Loucy (cell line): ENCODE results near the gene PAQR4.

Experiments used
- H2AFZ ChIP-seq: fragments of 200-600 bp; sonication (generic); 2 replicates; pipeline ENCODE4 v1.6.0; 2016; ENCODE audit warnings: antibody characterized with exemption, mild to moderate bottlenecking, low read length, moderate library complexity
- H3F3A ChIP-seq: fragments of 200-600 bp; 2 replicates; pipeline ENCODE4 v1.6.0; 2016; ENCODE audit warnings: antibody characterized with exemption, low read depth, mild to moderate bottlenecking
- H3K27me3 ChIP-seq: fragments of 200-600 bp; sonication (generic); 2 replicates; pipeline ENCODE4 v1.6.1; 2014; ENCODE audit warnings: low read length, mild to moderate bottlenecking; ENCODE audit not compliant: insufficient read depth, poor library complexity, severe bottlenecking
- H3K36me3 ChIP-seq: fragments of 200-600 bp; sonication (generic); 2 replicates; pipeline ENCODE4 v1.6.1; 2016; ENCODE audit warnings: low read length; ENCODE audit not compliant: insufficient read depth
- H3K4me1 ChIP-seq: fragments of 200-600 bp; sonication (generic); 2 replicates; pipeline ENCODE4 v1.5.1; 2014; ENCODE audit warnings: low read length, mild to moderate bottlenecking; ENCODE audit not compliant: insufficient read depth, poor library complexity, severe bottlenecking
- H3K4me2 ChIP-seq: fragments of 200-600 bp; sonication (generic); 2 replicates; pipeline ENCODE4 v1.6.0; 2014; ENCODE audit warnings: antibody characterized with exemption, low read length, low read depth, mild to moderate bottlenecking; ENCODE audit not compliant: poor library complexity, severe bottlenecking
- H3K4me3 ChIP-seq: fragments of 200-600 bp; sonication (generic); 2 replicates; pipeline ENCODE4 v1.5.1; 2014; ENCODE audit warnings: low read length, mild to moderate bottlenecking, mixed read lengths; ENCODE audit not compliant: poor library complexity, severe bottlenecking
- H3K79me2 ChIP-seq: fragments of 200-600 bp; sonication (generic); 2 replicates; pipeline ENCODE4 v1.6.1; 2014; ENCODE audit warnings: low read length; ENCODE audit not compliant: insufficient read depth
- H3K9ac ChIP-seq: fragments of 200-600 bp; sonication (generic); 2 replicates; pipeline ENCODE4 v1.6.0; 2014; ENCODE audit warnings: mild to moderate bottlenecking, low read depth, low read length, moderate library complexity; ENCODE audit not compliant: poor library complexity, severe bottlenecking
- H3K9me2 ChIP-seq: fragments of 200-600 bp; sonication (generic); replicated peaks from 2 replicates; pipeline ENCODE4 v1.6.1; 2016; ENCODE audit warnings: low read depth, low read length, mixed read lengths
- H3K9me3 ChIP-seq: fragments of 200-600 bp; sonication (generic); 2 replicates; pipeline ENCODE4 v1.6.1; 2014; ENCODE audit warnings: mild to moderate bottlenecking, antibody characterized with exemption, low read length, low read depth; ENCODE audit not compliant: insufficient read depth
- H4K20me1 ChIP-seq: fragments of 200-600 bp; sonication (generic); 2 replicates; pipeline ENCODE4 v1.6.0; 2014; ENCODE audit warnings: antibody characterized with exemption, low read length, mild to moderate bottlenecking; ENCODE audit not compliant: insufficient read depth, poor library complexity, severe bottlenecking
- EZH2phosphoT487 ChIP-seq: fragments of 200-600 bp; IDR thresholded peaks from 2 replicates; pipeline ENCODE4 v1.6.1; 2018; ENCODE audit warnings: antibody characterized with exemption, mild to moderate bottlenecking, moderate library complexity, borderline replicate concordance
- TF ChIP-seq, protein P1 (sequence below): fragments of 200-600 bp; sonication (generic); conservative IDR thresholded peaks from 2 replicates; pipeline ENCODE4 v1.5.1; 2014; ENCODE audit warnings: mild to moderate bottlenecking, antibody characterized with exemption, low read length

The PAQR4 gene

GRCh38 chr16:3020247-3020603, 51.1 kb downstream of the PAQR4 start, which contains the start of gene TNFRSF12A:
Gene TNFRSF12A, plus strand, starts transcription at chr16:3020368. Its CDS starts 30 bp downstream, at chr16:3020398.
- Histone ChIP-seq H3K9ac (peak within 1 kb of the TSS; percentile 83), H3K4me2 (peak within 1 kb of the TSS; percentile 85), H3K36me3 (no peaks in the 10 kb centered on the region), H3K4me3 (peak within 1 kb of the TSS; percentile 75), H3F3A (no peaks in the 10 kb centered on the region), H3K27me3 (no peaks in the 10 kb centered on the region), H3K79me2 (peaks cover 30% of the 10 kb centered on the region), H2AFZ (peak within 1 kb of the TSS; percentile 73; the same call in 1 of the 2 replicates), H3K9me2 (no peaks in the 10 kb centered on the region), H3K4me1 (peaks cover 15% of the 10 kb centered on the region), H4K20me1 (peaks cover 12% of the 10 kb centered on the region), H3K9me3 (no peaks in the 10 kb centered on the region)
- TF ChIP-seq EZH2phosphoT487 = no peak
- TF ChIP-seq, protein P1, sequence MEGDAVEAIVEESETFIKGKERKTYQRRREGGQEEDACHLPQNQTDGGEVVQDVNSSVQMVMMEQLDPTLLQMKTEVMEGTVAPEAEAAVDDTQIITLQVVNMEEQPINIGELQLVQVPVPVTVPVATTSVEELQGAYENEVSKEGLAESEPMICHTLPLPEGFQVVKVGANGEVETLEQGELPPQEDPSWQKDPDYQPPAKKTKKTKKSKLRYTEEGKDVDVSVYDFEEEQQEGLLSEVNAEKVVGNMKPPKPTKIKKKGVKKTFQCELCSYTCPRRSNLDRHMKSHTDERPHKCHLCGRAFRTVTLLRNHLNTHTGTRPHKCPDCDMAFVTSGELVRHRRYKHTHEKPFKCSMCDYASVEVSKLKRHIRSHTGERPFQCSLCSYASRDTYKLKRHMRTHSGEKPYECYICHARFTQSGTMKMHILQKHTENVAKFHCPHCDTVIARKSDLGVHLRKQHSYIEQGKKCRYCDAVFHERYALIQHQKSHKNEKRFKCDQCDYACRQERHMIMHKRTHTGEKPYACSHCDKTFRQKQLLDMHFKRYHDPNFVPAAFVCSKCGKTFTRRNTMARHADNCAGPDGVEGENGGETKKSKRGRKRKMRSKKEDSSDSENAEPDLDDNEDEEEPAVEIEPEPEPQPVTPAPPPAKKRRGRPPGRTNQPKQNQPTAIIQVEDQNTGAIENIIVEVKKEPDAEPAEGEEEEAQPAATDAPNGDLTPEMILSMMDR = no peak

GRCh38 chr16:3020604-3021448, 51.7 kb downstream of the PAQR4 start:
- H3K9me3 ChIP-seq = no peaks in the 10 kb centered on the region
- peak overlapping the region; percentile 83 for H3K9ac ChIP-seq
- H3F3A ChIP-seq = no peaks in the 10 kb centered on the region
- H2AFZ ChIP-seq = peak overlapping the region; percentile 55; the same call in 1 of the 2 replicates
- H3K36me3 ChIP-seq = no peaks in the 10 kb centered on the region
- H3K4me1 ChIP-seq = peaks cover 15% of the 10 kb centered on the region
- no peaks in the 10 kb centered on the region for H3K27me3 ChIP-seq
- H4K20me1 ChIP-seq = peaks cover 12% of the 10 kb centered on the region
- H3K4me2 ChIP-seq = peak overlapping the region; percentile 85
- TF ChIP-seq, protein P1 = no peak
- TF ChIP-seq EZH2phosphoT487 = no peak
- peaks cover 30% of the 10 kb centered on the region for H3K79me2 ChIP-seq
- H3K9me2 ChIP-seq = no peaks in the 10 kb centered on the region
- H3K4me3 ChIP-seq = peak overlapping the region; percentile 75

DNA sequence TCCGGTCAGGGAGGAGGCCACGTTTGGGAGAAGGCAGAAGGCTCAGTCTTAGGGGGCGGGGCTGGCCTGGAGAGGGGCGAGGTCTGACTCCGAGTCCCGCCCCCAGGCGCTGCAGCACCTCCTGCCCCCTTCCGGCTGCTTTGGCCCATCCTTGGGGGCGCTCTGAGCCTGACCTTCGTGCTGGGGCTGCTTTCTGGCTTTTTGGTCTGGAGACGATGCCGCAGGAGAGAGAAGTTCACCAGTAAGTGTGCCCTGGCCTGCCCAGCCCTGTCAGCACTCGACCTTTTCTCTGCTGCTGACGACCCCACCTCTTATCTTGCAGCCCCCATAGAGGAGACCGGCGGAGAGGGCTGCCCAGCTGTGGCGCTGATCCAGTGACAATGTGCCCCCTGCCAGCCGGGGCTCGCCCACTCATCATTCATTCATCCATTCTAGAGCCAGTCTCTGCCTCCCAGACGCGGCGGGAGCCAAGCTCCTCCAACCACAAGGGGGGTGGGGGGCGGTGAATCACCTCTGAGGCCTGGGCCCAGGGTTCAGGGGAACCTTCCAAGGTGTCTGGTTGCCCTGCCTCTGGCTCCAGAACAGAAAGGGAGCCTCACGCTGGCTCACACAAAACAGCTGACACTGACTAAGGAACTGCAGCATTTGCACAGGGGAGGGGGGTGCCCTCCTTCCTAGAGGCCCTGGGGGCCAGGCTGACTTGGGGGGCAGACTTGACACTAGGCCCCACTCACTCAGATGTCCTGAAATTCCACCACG, 52.5 kb downstream of the PAQR4 start:
- no peaks in the 10 kb centered on the region for H3K27me3 ChIP-seq
- no peaks in the 10 kb centered on the region for H3K36me3 ChIP-seq
- H3K4me1 ChIP-seq = peaks cover 15% of the 10 kb centered on the region
- peaks cover 12% of the 10 kb centered on the region for H4K20me1 ChIP-seq
- no peaks in the 10 kb centered on the region for H3K9me3 ChIP-seq
- TF ChIP-seq EZH2phosphoT487 = no peak
- TF ChIP-seq, protein P1 = 0 out of 2 replicates have a peak, but pooled peaks have one; percentile 13
- peak overlapping the region; percentile 75 for H3K4me3 ChIP-seq
- H3K79me2 ChIP-seq = peaks cover 30% of the 10 kb centered on the region
- peak overlapping the region; percentile 83 for H3K9ac ChIP-seq
- no peaks in the 10 kb centered on the region for H3F3A ChIP-seq
- peak overlapping the region; percentile 85 for H3K4me2 ChIP-seq
- no peaks in the 10 kb centered on the region for H3K9me2 ChIP-seq
- no peak overlapping the region for H2AFZ ChIP-seq
